ENCODE data around the gene MSANTD7. TPM values are rescaled to one million over a fixed set of nuclear protein-coding genes. Genes with fewer than 3 reads are reported as not detected.

The MSANTD7 gene
- total and polyA plus RNA-seq, 2 donors = 6.9 to 17.3 TPM

DNA sequence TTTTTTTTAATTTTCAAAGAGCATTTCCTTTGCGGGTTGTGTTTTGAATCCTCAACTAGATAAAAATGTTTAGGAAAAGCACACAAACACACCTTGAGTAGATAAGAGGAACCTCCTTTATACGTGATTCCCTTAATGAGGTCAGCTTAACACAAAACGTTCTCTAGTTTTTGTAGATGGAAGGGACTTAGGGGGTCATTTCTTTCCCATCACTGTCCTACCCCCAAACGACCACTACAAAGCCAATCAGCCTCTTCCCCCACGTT, 41.8 kb downstream of the MSANTD7 start:
- WGBS = 4% methylated on average over 5 of the region's 5 CpGs

GRCh38 chr10:14880229-14880628, 42.1 kb downstream of the MSANTD7 start:
- Histone ChIP-seq H3K36me3 (ENCODE audit: insufficient read depth) (no peaks in the 10 kb centered on the region), H3K4me1 (ENCODE audit: insufficient read depth) (no peaks in the 10 kb centered on the region), H3K4me3 (ENCODE audit: low read depth, low read length) (no peak overlapping the region), H3K27ac (ENCODE audit: low read depth) (no peak overlapping the region)
- WGBS = 54% methylated on average over 7 of the region's 7 CpGs
- no peak for DNase-seq (ENCODE audit: extremely low spot score)

More for the DNA sequence above, 41.8 kb downstream of the MSANTD7 start:
- no peak overlapping the region for H3K4me3 ChIP-seq (ENCODE audit: low read depth, low read length)
- H3K27ac ChIP-seq (ENCODE audit: low read depth) = no peak overlapping the region
- H3K36me3 ChIP-seq (ENCODE audit: insufficient read depth) = no peaks in the 10 kb centered on the region
- no peak for DNase-seq (ENCODE audit: extremely low spot score)
- H3K4me1 ChIP-seq (ENCODE audit: insufficient read depth) = no peaks in the 10 kb centered on the region

DNA sequence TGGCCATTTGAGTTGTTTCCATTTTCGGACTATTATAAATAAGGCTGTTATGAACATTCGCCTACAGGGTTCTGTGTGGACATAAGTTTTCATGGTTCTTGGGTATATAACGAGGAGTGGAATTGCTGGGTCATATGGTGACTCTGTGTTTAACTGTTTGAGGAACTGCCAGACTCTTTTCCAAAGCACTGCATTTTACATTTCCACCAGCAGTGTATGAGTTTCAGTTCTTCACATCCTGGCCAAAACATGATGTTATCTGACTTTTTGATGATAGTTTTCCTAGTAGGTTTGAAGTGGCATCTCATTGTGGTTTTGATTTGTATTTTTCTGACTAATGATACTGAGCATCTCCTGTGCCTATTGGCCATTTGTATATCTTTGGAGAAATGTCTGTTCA, 46.0 kb downstream of the MSANTD7 start:
- Histone ChIP-seq H3K27ac (ENCODE audit: low read depth) (no peak overlapping the region), H3K4me1 (ENCODE audit: insufficient read depth) (no peaks in the 10 kb centered on the region), H3K4me3 (ENCODE audit: low read depth, low read length) (no peak overlapping the region), H3K36me3 (ENCODE audit: insufficient read depth) (no peaks in the 10 kb centered on the region)
- 94% methylated on average over 3 of the region's 3 CpGs for WGBS
- no peak for DNase-seq (ENCODE audit: extremely low spot score)

Other genes starting within 250 kb of the MSANTD7 start
- gene FAM107B, start 63.4 kb upstream of the MSANTD7 start, total RNA-seq = 40.2 TPM
- gene FAM107B, start 63.4 kb upstream of the MSANTD7 start, polyA plus RNA-seq = 13.6 TPM
- 1.9 TPM for gene CDNF, start 269 bp upstream of the MSANTD7 start, total RNA-seq
- gene CDNF, start 269 bp upstream of the MSANTD7 start, polyA plus RNA-seq = 0.86 TPM
- gene HSPA14, start within 50 bp of the MSANTD7 start, total RNA-seq = 16.6 TPM
- 10.1 TPM for gene HSPA14, start within 50 bp of the MSANTD7 start, polyA plus RNA-seq
- gene SUV39H2, start 40.6 kb downstream of the MSANTD7 start, total RNA-seq = 24.0 TPM
- 5.1 TPM for gene SUV39H2, start 40.6 kb downstream of the MSANTD7 start, polyA plus RNA-seq
- gene DCLRE1C, start 115.8 kb downstream of the MSANTD7 start, total RNA-seq = 19.5 TPM
- 7.1 TPM for gene DCLRE1C, start 115.8 kb downstream of the MSANTD7 start, polyA plus RNA-seq
- not detected for gene MEIG1, start 121.1 kb downstream of the MSANTD7 start, total RNA-seq
- 0.22 TPM for gene MEIG1, start 121.1 kb downstream of the MSANTD7 start, polyA plus RNA-seq
- gene OLAH, start 205.6 kb downstream of the MSANTD7 start, total RNA-seq = not detected
- 0.47 TPM for gene OLAH, start 205.6 kb downstream of the MSANTD7 start, polyA plus RNA-seq